ENCODE measurements around the gene DNAJC6. TPM values are rescaled to one million over a fixed set of nuclear protein-coding genes. Genes with fewer than 3 reads are reported as not detected.
A peak's percentile ranks its signal among the peaks of the same experiment; 100 is the strongest.

Gene DNAJC6
- polyA plus RNA-seq, 2 of the 4 experiments (the other 2 are of a cell fraction) = 3.0 to 5.0 TPM

DNA sequence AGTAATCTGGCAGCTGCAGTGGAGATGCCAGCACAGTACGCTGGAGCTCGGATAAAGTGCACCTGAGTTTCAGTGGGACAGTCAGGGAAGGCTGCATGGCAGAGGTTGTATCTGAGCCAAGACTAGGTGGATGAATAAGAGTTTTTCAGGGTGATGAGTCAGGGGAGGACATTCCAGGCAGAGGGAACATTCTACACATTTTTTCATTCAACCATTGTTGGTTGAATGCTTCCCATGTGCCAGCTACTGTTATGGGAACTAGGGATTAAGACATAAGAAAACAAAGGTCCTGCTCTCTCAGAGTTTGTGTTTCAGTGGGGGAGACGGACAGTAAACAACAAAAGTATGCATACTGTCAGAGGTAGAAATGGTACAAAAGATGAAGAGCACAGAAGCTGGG, 116.4 kb downstream of the DNAJC6 start:
- ChIA-PET CTCF (interaction anchor here (1.8 kb wide), 1 partner anchor 262 kb away, joined by 5 read pairs; no protein-coding TSS in a partner anchor), POLR2A (no interaction called here)
- DNase-seq (ENCODE audit: low read depth in 1 of 2, low spot score in 1 of 2) (peak; percentile 49 to 79), FAIRE-seq (no peak), ATAC-seq (peak; percentile 70 to 77)
- H3K4me2 ChIP-seq = peak overlapping the region; percentile 89
- H3K9me3 ChIP-seq = no peaks in the 10 kb centered on the region
- peak overlapping the region; percentile 87 to 90 for H3K27ac ChIP-seq
- peaks cover 67% of the 10 kb centered on the region for H3K4me1 ChIP-seq
- WGBS (ENCODE audit: missing lambda C conversion rate) = 2% methylated on average over 3 of the region's 3 CpGs
- no peak overlapping the region for H3K4me3 ChIP-seq
- no peak for TF ChIP-seq HDAC2 (IDR thresholded peaks at IDR 0.05)
- peak; percentile 97 for TF ChIP-seq ZFP36 (IDR thresholded peaks at IDR 0.05; ENCODE audit: borderline replicate concordance, partially characterized antibody)
- peak in 1 of 2 experiments; percentile 30; a peak in 1 of 5 replicates for TF ChIP-seq EP300 (IDR thresholded peaks at IDR 0.05)
- peak; percentile 27 for TF ChIP-seq MAFK (IDR thresholded peaks at IDR 0.05; ENCODE audit: partially characterized antibody)
- no peak for TF ChIP-seq FOXS1 (CRISPR knock-in tag; IDR thresholded peaks at IDR 0.05)
- no peak for TF ChIP-seq CHD4 (IDR thresholded peaks at IDR 0.05; ENCODE audit: borderline replicate concordance)
- peak; percentile 79; the same call in 1 of the 2 replicates for TF ChIP-seq GATA3 (IDR thresholded peaks at IDR 0.05; ENCODE audit: borderline replicate concordance)
- TF ChIP-seq FOSL2 (IDR thresholded peaks at IDR 0.05) = peak; percentile 87
- peak; percentile 92 for TF ChIP-seq FOSL2 (CRISPR knock-in tag; IDR thresholded peaks at IDR 0.05)
- peak; percentile 69 for TF ChIP-seq JUNB (IDR thresholded peaks at IDR 0.05)
- TF ChIP-seq JUN (IDR thresholded peaks at IDR 0.05) = peak; percentile 40 to 45; a peak in 2 of 5 replicates
- peak in 1 of 2 experiments; percentile 71; a peak in 2 of 4 replicates for TF ChIP-seq CEBPB (IDR thresholded peaks at IDR 0.05)
- TF ChIP-seq TP53 (CRISPR knock-in tag; IDR thresholded peaks at IDR 0.05) = no peak
- TF ChIP-seq, protein P1, sequence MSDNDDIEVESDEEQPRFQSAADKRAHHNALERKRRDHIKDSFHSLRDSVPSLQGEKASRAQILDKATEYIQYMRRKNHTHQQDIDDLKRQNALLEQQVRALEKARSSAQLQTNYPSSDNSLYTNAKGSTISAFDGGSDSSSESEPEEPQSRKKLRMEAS (IDR thresholded peaks at IDR 0.05) = peak; percentile 87
- TF ChIP-seq, protein P2, sequence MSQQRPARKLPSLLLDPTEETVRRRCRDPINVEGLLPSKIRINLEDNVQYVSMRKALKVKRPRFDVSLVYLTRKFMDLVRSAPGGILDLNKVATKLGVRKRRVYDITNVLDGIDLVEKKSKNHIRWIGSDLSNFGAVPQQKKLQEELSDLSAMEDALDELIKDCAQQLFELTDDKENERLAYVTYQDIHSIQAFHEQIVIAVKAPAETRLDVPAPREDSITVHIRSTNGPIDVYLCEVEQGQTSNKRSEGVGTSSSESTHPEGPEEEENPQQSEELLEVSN (IDR thresholded peaks at IDR 0.05; ENCODE audit: borderline replicate concordance, low read depth) = no peak
- TF ChIP-seq, protein P3, sequence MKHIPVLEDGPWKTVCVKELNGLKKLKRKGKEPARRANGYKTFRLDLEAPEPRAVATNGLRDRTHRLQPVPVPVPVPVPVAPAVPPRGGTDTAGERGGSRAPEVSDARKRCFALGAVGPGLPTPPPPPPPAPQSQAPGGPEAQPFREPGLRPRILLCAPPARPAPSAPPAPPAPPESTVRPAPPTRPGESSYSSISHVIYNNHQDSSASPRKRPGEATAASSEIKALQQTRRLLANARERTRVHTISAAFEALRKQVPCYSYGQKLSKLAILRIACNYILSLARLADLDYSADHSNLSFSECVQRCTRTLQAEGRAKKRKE (CRISPR knock-in tag; IDR thresholded peaks at IDR 0.05; ENCODE audit: low read depth) = 0 out of 2 replicates have a peak, but pooled peaks have one; percentile 33
- TF ChIP-seq RFX5 (IDR thresholded peaks at IDR 0.05) = no peak
- TF ChIP-seq, protein P4, sequence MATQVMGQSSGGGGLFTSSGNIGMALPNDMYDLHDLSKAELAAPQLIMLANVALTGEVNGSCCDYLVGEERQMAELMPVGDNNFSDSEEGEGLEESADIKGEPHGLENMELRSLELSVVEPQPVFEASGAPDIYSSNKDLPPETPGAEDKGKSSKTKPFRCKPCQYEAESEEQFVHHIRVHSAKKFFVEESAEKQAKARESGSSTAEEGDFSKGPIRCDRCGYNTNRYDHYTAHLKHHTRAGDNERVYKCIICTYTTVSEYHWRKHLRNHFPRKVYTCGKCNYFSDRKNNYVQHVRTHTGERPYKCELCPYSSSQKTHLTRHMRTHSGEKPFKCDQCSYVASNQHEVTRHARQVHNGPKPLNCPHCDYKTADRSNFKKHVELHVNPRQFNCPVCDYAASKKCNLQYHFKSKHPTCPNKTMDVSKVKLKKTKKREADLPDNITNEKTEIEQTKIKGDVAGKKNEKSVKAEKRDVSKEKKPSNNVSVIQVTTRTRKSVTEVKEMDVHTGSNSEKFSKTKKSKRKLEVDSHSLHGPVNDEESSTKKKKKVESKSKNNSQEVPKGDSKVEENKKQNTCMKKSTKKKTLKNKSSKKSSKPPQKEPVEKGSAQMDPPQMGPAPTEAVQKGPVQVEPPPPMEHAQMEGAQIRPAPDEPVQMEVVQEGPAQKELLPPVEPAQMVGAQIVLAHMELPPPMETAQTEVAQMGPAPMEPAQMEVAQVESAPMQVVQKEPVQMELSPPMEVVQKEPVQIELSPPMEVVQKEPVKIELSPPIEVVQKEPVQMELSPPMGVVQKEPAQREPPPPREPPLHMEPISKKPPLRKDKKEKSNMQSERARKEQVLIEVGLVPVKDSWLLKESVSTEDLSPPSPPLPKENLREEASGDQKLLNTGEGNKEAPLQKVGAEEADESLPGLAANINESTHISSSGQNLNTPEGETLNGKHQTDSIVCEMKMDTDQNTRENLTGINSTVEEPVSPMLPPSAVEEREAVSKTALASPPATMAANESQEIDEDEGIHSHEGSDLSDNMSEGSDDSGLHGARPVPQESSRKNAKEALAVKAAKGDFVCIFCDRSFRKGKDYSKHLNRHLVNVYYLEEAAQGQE (IDR thresholded peaks at IDR 0.05) = no peak

DNA sequence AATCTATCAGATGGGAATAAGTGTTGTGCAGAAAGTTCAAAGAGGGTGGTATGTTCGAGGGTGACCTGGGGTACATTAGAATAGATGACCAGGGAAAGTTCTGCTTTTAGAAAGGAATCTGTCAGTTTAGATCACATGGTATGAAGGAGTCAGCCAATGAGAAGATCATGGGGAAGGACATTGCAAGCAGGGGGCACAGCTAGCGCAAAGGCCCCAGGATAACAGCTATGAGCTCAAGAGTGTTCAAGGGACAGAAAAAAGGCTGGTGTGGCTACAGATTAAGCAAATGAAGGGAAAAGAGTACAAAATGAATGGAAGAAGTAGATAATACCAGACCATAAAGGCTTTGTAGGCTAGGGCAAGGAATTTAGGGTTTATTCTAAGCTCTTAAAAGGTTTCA, 119.7 kb downstream of the DNAJC6 start:
- Histone ChIP-seq H3K27ac (peak overlapping the region; percentile 64 to 71), H3K9me3 (no peaks in the 10 kb centered on the region), H3K4me1 (peaks cover 50% of the 10 kb centered on the region), H3K4me3 (no peak overlapping the region), H3K4me2 (peak overlapping the region; percentile 59; the same call in 2 of the 3 replicates)
- ChIA-PET POLR2A (no interaction called here), CTCF (interaction anchor here (0.6 to 1.5 kb wide), 3 partner anchors 30 to 259 kb away, joined by 3 to 5 read pairs (median 4); no protein-coding TSS in a partner anchor)
- ATAC-seq (no peak), DNase-seq (ENCODE audit: low read depth in 1 of 2, low spot score in 1 of 2) (no peak), FAIRE-seq (no peak)
- 93% methylated on average over 2 of the region's 2 CpGs for WGBS (ENCODE audit: missing lambda C conversion rate)
- TF ChIP-seq, protein P4 (IDR thresholded peaks at IDR 0.05) = no peak
- TF ChIP-seq NR3C1 (IDR thresholded peaks at IDR 0.05) = no peak
- no peak for TF ChIP-seq CHD4 (IDR thresholded peaks at IDR 0.05; ENCODE audit: borderline replicate concordance)
- TF ChIP-seq, protein P3 (CRISPR knock-in tag; IDR thresholded peaks at IDR 0.05; ENCODE audit: low read depth) = no peak
- TF ChIP-seq RFX5 (IDR thresholded peaks at IDR 0.05) = no peak
- TF ChIP-seq ZSCAN20 (CRISPR knock-in tag; IDR thresholded peaks at IDR 0.05) = no peak
- TF ChIP-seq FOSL2 (IDR thresholded peaks at IDR 0.05) = no peak
- no peak for TF ChIP-seq FOSL2 (CRISPR knock-in tag; IDR thresholded peaks at IDR 0.05)
- TF ChIP-seq CHD2 (IDR thresholded peaks at IDR 0.05; ENCODE audit: low read length, partially characterized antibody) = no peak
- TF ChIP-seq POLR2A (IDR thresholded peaks at IDR 0.05; ENCODE audit: low read length) = no peak
- TF ChIP-seq BHLHE40 (IDR thresholded peaks at IDR 0.05; ENCODE audit: low read depth, low read length) = no peak
- no peak for TF ChIP-seq RNF2 (IDR thresholded peaks at IDR 0.05; ENCODE audit: borderline replicate concordance, low read depth)
- no peak for TF ChIP-seq SREBF2 (IDR thresholded peaks at IDR 0.05)
- TF ChIP-seq TFCP2L1 (CRISPR knock-in tag; IDR thresholded peaks at IDR 0.05) = no peak
- TF ChIP-seq, protein P5, sequence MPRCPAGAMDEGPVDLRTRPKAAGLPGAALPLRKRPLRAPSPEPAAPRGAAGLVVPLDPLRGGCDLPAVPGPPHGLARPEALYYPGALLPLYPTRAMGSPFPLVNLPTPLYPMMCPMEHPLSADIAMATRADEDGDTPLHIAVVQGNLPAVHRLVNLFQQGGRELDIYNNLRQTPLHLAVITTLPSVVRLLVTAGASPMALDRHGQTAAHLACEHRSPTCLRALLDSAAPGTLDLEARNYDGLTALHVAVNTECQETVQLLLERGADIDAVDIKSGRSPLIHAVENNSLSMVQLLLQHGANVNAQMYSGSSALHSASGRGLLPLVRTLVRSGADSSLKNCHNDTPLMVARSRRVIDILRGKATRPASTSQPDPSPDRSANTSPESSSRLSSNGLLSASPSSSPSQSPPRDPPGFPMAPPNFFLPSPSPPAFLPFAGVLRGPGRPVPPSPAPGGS (IDR thresholded peaks at IDR 0.05) = no peak

Measured in A549 (cell line).